Psoas muscle (tissue), 8 donors: ENCODE measurements around the gene TUFT1. TPM values are rescaled to one million over a fixed set of nuclear protein-coding genes. Genes with fewer than 3 reads are reported as not detected.
A peak's percentile ranks its signal among the peaks of the same experiment; 100 is the strongest.
"Not testable (repeated sequence)": the region's sequence is repeated elsewhere in the genome, so short reads cannot be mapped to it uniquely, and the experiment has no call there.

Experiments
- ATAC-seq, 4 donors: fragments of 200-7000 bp; cut with Tn5 transposase; one replicate each; pipeline ENCODE4 v1.9.1; 2020; ENCODE audit warnings: moderate library complexity in 3 of 4, mild to moderate bottlenecking in 2 of 4
- DNase-seq, 2 donors: peaks; one replicate each; pipeline ENCODE4 v3.0.0-alpha.2; 2020
- H3K27ac ChIP-seq: fragments of 200-600 bp; one replicate; pipeline ENCODE4 v1.8.0; 2022
- H3K27me3 ChIP-seq, 3 donors: fragments of 200-600 bp in 1 of 3; one replicate each; pipeline versions ENCODE4 v1.6.1 to v1.8.0; 2013 to 2022; ENCODE audit warnings: low read length in 2 of 3, mild to moderate bottlenecking in 2 of 3, moderate library complexity in 1 of 3; ENCODE audit not compliant: insufficient read depth in 3 of 3
- H3K36me3 ChIP-seq, 2 donors: fragments of 200-600 bp in 1 of 2; one replicate each; pipeline versions ENCODE4 v1.6.1 to v1.8.0; 2013 to 2022; ENCODE audit warnings: low read depth in 1 of 2, mild to moderate bottlenecking in 1 of 2, moderate library complexity in 1 of 2; ENCODE audit not compliant: insufficient read depth in 1 of 2
- H3K4me1 ChIP-seq: fragments of 200-600 bp; one replicate; pipeline ENCODE4 v1.8.0; 2022
- H3K4me3 ChIP-seq: fragments of 200-600 bp; one replicate; pipeline ENCODE4 v1.8.0; 2022; ENCODE audit warnings: mild to moderate bottlenecking
- H3K9me3 ChIP-seq: fragments of 200-600 bp; one replicate; pipeline ENCODE4 v1.8.0; 2022
- WGBS, 3 donors: extraction: QIAGEN DNeasy Blood & Tissue Kit; methylation state at CpG; one replicate each; pipeline versions ENCODE4 v1.1.6 to v1.1.7; 2013; 5-methylcytosine and 5-hydroxymethylcytosine counted together
- intact Hi-C, 2 donors: fragments of 100-400 bp; cut with DNase I; formaldehyde crosslinking; loops; one replicate each; pipeline versions ENCODE4 v1.11.0 to v1.14.2; 2022
- polyA plus RNA-seq, 3 donors: library from polyadenylated mRNA; stranded (reverse); fragments of 200-250 nt; gene quantifications; one replicate each; pipeline ENCODE4 v1.2.3, GENCODE V29; 2013
- total RNA-seq, 4 donors: library from RNA; stranded (reverse); fragmentation: NEBNext Ultra II Directional in 2 of 4; extraction: Animal tissue kit (Norgen Biotek cat#: 25700) in 2 of 4; gene quantifications; one replicate each; pipeline versions ENCODE4 v1.2.1 to v1.2.4, GENCODE V29; 2021 to 2023
- TF ChIP-seq, protein P1 (sequence below): fragments of 200-600 bp; IDR thresholded peaks from one replicate; pipeline ENCODE4 v1.8.0; 2022; ENCODE audit warnings: antibody characterized with exemption
- donor health status: healthy with polysubstance abuse.
- donor health status: DM: no; HTN: no; CAD: no; lungs with moderate emphysema.
- donor health status: Bipolar disorder and iron deficiency.
- donor health status: healthy.
- donor health status: DM: yes; HTN: yes; CAD: no.
- donor health status: DM: no; HTN: no; CAD: no.
- donor health status: DM: no; HTN: no; CAD: no.
- donor health status: DM: yes; HTN: yes; CAD: no.

The TUFT1 gene
- total and polyA plus RNA-seq, 7 donors = 0.86 to 5.3 (median 1.2) TPM

DNA sequence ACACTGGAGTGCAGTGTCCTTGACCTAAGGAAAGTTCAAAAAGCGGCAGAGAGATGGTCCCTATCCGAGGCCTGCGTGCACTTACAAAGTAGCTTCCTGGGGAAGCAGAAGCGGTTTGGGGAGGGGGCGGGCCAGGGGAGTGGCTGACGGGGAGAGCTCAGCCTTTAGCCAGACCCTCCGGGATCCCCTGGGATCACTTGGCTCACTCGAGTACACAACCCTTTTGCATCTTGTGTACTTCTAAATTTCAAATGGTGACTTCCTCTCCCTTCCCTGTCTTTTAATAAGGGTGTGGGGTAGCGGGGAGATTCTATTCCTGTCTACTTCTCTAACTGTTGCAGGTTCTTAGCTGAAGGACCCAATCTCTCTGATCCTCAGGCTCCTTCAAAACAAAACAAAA is 53.6 kb downstream of the TUFT1 start:
- H3K36me3 ChIP-seq = no peaks in the 10 kb centered on the region
- intact Hi-C loops = loop anchor here (2.0 to 10.0 kb wide), 4 partner anchors 141 to 244 kb away; partner anchors contain the start of gene C2CD4D (in 2 of the 2)
- DNase-seq (no peak), ATAC-seq (peak in 1 of 4 donors; percentile 15)
- no peak overlapping the region for H3K27ac ChIP-seq
- no peak overlapping the region for H3K4me3 ChIP-seq
- H3K4me1 ChIP-seq = no peaks in the 10 kb centered on the region
- TF ChIP-seq, protein P1, sequence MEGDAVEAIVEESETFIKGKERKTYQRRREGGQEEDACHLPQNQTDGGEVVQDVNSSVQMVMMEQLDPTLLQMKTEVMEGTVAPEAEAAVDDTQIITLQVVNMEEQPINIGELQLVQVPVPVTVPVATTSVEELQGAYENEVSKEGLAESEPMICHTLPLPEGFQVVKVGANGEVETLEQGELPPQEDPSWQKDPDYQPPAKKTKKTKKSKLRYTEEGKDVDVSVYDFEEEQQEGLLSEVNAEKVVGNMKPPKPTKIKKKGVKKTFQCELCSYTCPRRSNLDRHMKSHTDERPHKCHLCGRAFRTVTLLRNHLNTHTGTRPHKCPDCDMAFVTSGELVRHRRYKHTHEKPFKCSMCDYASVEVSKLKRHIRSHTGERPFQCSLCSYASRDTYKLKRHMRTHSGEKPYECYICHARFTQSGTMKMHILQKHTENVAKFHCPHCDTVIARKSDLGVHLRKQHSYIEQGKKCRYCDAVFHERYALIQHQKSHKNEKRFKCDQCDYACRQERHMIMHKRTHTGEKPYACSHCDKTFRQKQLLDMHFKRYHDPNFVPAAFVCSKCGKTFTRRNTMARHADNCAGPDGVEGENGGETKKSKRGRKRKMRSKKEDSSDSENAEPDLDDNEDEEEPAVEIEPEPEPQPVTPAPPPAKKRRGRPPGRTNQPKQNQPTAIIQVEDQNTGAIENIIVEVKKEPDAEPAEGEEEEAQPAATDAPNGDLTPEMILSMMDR = no peak
- no peaks in the 10 kb centered on the region for H3K9me3 ChIP-seq
- H3K27me3 ChIP-seq = no peaks in the 10 kb centered on the region
- WGBS, 3 donors = 23 to 28% (median 25%) methylated on average over 9 of the region's 9 CpGs

DNA sequence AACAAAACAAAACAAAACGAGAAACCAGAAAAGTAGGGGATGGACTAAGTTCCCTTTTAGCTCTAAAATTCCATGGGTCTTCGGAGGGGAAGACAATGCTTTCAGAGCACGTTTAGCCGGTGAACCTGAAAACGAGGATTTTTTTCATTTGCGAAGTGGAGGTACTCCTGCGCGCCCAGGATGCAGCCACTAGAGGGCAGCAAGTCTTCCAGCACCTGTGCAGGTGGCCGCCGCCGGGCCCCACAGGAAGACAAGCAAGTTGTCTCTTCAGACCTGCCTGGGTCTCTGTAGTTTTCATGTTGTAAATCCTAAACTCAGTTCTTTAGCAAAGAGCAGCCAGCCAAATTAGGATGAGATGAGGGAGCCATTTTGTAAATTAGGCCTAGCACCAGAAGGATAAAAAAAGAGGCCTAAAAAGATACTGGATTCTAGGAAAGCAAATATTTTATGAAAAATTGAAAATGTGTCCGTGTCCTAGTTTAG is 54.1 kb downstream of the TUFT1 start:
- no peak overlapping the region for H3K27ac ChIP-seq
- no peaks in the 10 kb centered on the region for H3K27me3 ChIP-seq
- DNase-seq (peak; percentile 72 to 84), ATAC-seq (peak; percentile 69 to 93 (median 78))
- WGBS, 3 donors = 6 to 10% (median 10%) methylated on average over 12 of the region's 12 CpGs
- H3K36me3 ChIP-seq = no peaks in the 10 kb centered on the region
- TF ChIP-seq, protein P1 = peak; percentile 94
- intact Hi-C loops = loop anchor here (2.0 to 10.0 kb wide), 4 partner anchors 141 to 243 kb away; partner anchors contain the start of gene C2CD4D (in 2 of the 2)
- H3K4me1 ChIP-seq = no peaks in the 10 kb centered on the region
- H3K9me3 ChIP-seq = no peaks in the 10 kb centered on the region
- no peak overlapping the region for H3K4me3 ChIP-seq

DNA sequence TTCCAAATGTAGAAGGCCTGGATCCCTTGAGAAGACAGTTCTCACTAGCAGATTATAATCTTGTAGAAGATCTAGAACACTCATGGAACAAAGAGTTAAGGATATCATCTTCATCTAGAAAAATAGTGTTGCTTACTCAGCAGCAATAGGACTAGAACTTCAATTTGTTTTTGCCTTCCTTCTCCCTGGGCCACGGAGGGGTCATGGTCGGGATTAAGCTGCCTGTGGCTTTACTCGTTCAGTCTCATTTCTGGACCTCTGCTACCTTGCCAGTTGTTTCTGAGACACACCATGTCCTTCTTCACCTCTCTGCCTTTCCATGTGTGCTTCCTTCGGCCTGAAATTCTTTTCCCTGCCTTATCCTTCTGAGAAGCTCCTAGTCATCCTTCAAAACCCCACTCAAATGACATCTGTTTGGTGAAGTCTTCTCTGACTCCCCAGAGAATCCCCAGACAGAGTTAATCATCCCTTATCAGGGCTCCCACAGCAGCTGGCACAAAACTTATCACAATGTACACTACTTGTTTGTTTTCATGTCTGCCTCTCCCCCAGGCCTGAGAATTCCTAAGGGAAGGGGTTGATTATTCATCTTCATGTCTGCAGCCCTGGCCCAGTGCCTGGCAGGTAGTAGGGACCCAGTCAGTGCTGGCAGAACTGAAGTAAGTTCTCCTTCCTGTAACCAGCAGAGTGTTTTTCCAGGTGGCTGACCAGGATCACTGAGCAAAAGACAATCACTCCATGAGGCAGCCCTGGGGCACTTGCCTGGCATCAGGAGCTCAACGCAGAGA is 56.3 kb downstream of the TUFT1 start:
- H3K27me3 ChIP-seq = no peaks in the 10 kb centered on the region
- H3K4me3 ChIP-seq = no peak overlapping the region
- H3K36me3 ChIP-seq = no peaks in the 10 kb centered on the region
- TF ChIP-seq, protein P1 = no peak
- H3K27ac ChIP-seq = no peak overlapping the region
- ATAC-seq (no peak), DNase-seq (no peak)
- H3K4me1 ChIP-seq = no peaks in the 10 kb centered on the region
- intact Hi-C loops = loop anchor here in 1 of 2 donors (10.0 kb wide), 1 partner anchor 152 kb away; no protein-coding TSS in a partner anchor
- H3K9me3 ChIP-seq = no peaks in the 10 kb centered on the region
- WGBS, 3 donors = 87 to 90% (median 89%) methylated on average over 5 of the region's 5 CpGs

- 60 to 80% (median 77%) methylated on average over 3 to 5 of the region's 5 CpGs for WGBS, 3 donors
- H3K27ac ChIP-seq, H3K9me3 ChIP-seq, H3K4me3 ChIP-seq, H3K36me3 ChIP-seq, DNase-seq, ATAC-seq, intact Hi-C loops, H3K27me3 ChIP-seq, H3K4me1 ChIP-seq: not testable (repeated sequence)
Measured at GRCh38 chr1:151602550-151602949, 62.4 kb downstream of the TUFT1 start.

- Histone ChIP-seq H3K27me3 (no peaks in the 10 kb centered on the region), H3K9me3 (no peaks in the 10 kb centered on the region), H3K36me3 (no peaks in the 10 kb centered on the region), H3K4me1 (no peaks in the 10 kb centered on the region), H3K4me3 (no peak overlapping the region), H3K27ac (no peak overlapping the region)
- ATAC-seq = no peak
- TF ChIP-seq, protein P1 = no peak
- no peak for DNase-seq
- intact Hi-C loops = no loop called here
- 55 to 77% (median 60%) methylated on average over 2 of the region's 2 CpGs for WGBS, 3 donors
Measured at GRCh38 chr1:151604291-151604690, 64.2 kb downstream of the TUFT1 start.
